Measurements from ENCODE around the gene GJD2. TPM values are rescaled to one million over a fixed set of nuclear protein-coding genes. Genes with fewer than 3 reads are reported as not detected.
A peak's percentile ranks its signal among the peaks of the same experiment; 100 is the strongest.

GJD2 gene
- not detected for total RNA-seq
- long read RNA-seq = 0 reads

- DNase-seq (no peak), ATAC-seq (ENCODE audit: poor library complexity) (peak; percentile 41)
- intact Hi-C loops (cut with DNase I) = no loop called here
These were observed at the start of gene GJD2 for GRCh38 chr15:34754674-34755418. Gene GJD2, minus strand, starts transcription at chr15:34754998. Its CDS starts 510 bp downstream, at chr15:34754488.

GRCh38 chr15:34804113-34804512, 49.3 kb upstream of the GJD2 start:
- no peak for DNase-seq
- no peak for ATAC-seq (ENCODE audit: poor library complexity)
- intact Hi-C loops (cut with DNase I) = no loop called here

GRCh38 chr15:34802803-34803750, 48.3 kb upstream of the GJD2 start:
- ATAC-seq (ENCODE audit: poor library complexity) (no peak), DNase-seq (no peak)
- intact Hi-C loops (cut with DNase I) = no loop called here

- DNase-seq = no peak
- ATAC-seq (ENCODE audit: poor library complexity) = no peak
- intact Hi-C loops (cut with DNase I) = no loop called here
These were observed 47.6 kb upstream of the GJD2 start for GRCh38 chr15:34802371-34802770.

GRCh38 chr15:34799149-34800101, 44.6 kb upstream of the GJD2 start:
- ATAC-seq (ENCODE audit: poor library complexity) (peak; percentile 53), DNase-seq (peak; percentile 90)
- intact Hi-C loops (cut with DNase I) = loop anchor here (5.0 kb wide), 1 partner anchor 87 kb away; no protein-coding TSS in a partner anchor

- ATAC-seq (ENCODE audit: poor library complexity) (peak; percentile 28), DNase-seq (peak; percentile 44)
- intact Hi-C loops (cut with DNase I) = loop anchor here (5.0 kb wide), 1 partner anchor 85 kb away; no protein-coding TSS in a partner anchor
These were observed 42.1 kb upstream of the GJD2 start for GRCh38 chr15:34796847-34797435.

- ATAC-seq (ENCODE audit: poor library complexity) (peak; percentile 56), DNase-seq (peak; percentile 83)
- intact Hi-C loops (cut with DNase I) = loop anchor here (5.0 kb wide), 1 partner anchor 83 kb away; no protein-coding TSS in a partner anchor
These were observed 40.7 kb upstream of the GJD2 start, which contains the start of gene ACTC1 for GRCh38 chr15:34795267-34796081. Gene ACTC1, minus strand, starts transcription at chr15:34795549. Its CDS starts 741 bp downstream, at chr15:34794808.

GRCh38 chr15:34794590-34795206, 39.9 kb upstream of the GJD2 start:
- ATAC-seq (ENCODE audit: poor library complexity) (peak; percentile 1), DNase-seq (no peak)
- intact Hi-C loops (cut with DNase I) = loop anchor here (5.0 kb wide), 1 partner anchor 82 kb away; no protein-coding TSS in a partner anchor

GRCh38 chr15:34793901-34794300, 39.1 kb upstream of the GJD2 start:
- DNase-seq (no peak), ATAC-seq (ENCODE audit: poor library complexity) (peak; percentile 2)
- intact Hi-C loops (cut with DNase I) = no loop called here

GRCh38 chr15:34793071-34793470, 38.3 kb upstream of the GJD2 start:
- intact Hi-C loops (cut with DNase I) = no loop called here
- ATAC-seq (ENCODE audit: poor library complexity) = no peak

GRCh38 chr15:34791701-34792100, 36.9 kb upstream of the GJD2 start:
- intact Hi-C loops (cut with DNase I) = no loop called here
- ATAC-seq (ENCODE audit: poor library complexity) = no peak

More at GRCh38 chr15:34793071-34793470, 38.3 kb upstream of the GJD2 start:
- no peak for DNase-seq

GRCh38 chr15:34790121-34790520, 35.3 kb upstream of the GJD2 start:
- DNase-seq (no peak), ATAC-seq (ENCODE audit: poor library complexity) (no peak)
- intact Hi-C loops (cut with DNase I) = no loop called here

More at GRCh38 chr15:34791701-34792100, 36.9 kb upstream of the GJD2 start:
- DNase-seq = no peak

- intact Hi-C loops (cut with DNase I) = no loop called here
- peak; percentile 34 for ATAC-seq (ENCODE audit: poor library complexity)
These were observed 34.5 kb upstream of the GJD2 start for GRCh38 chr15:34789326-34789725.

GRCh38 chr15:34786206-34786605, 31.4 kb upstream of the GJD2 start:
- intact Hi-C loops (cut with DNase I) = no loop called here
- DNase-seq = no peak
- ATAC-seq (ENCODE audit: poor library complexity) = no peak

More at GRCh38 chr15:34789326-34789725, 34.5 kb upstream of the GJD2 start:
- no peak for DNase-seq

GRCh38 chr15:34783991-34784390, 29.2 kb upstream of the GJD2 start:
- intact Hi-C loops (cut with DNase I) = no loop called here
- ATAC-seq (ENCODE audit: poor library complexity) (no peak), DNase-seq (no peak)

GRCh38 chr15:34783431-34783830, 28.6 kb upstream of the GJD2 start:
- intact Hi-C loops (cut with DNase I) = no loop called here
- DNase-seq (no peak), ATAC-seq (ENCODE audit: poor library complexity) (no peak)

Measured in Right ventricle myocardium superior (tissue), 1 donor.